Liver (tissue), 3 donors: ENCODE data around the gene PRKAR1B.

Source experiments
- EGR1 ChIP-seq, 2 donors: IDR thresholded peaks; 2 replicates each; pipeline ENCODE4 v1.6.1; 2016 to 2018; ENCODE audit warnings: antibody characterized with exemption in 2 of 2, low read depth in 2 of 2
- GABPA ChIP-seq, 2 donors: IDR thresholded peaks in 1 of 2; conservative IDR thresholded peaks in 1 of 2; 2 replicates each; pipeline ENCODE4 v1.6.1; 2016; ENCODE audit warnings: antibody characterized with exemption in 2 of 2, mild to moderate bottlenecking in 1 of 2, moderate library complexity in 1 of 2
- HNF4G ChIP-seq: IDR thresholded peaks from 2 replicates; pipeline ENCODE4 v1.6.1; 2016; ENCODE audit warnings: antibody characterized with exemption
- JUND ChIP-seq, 2 donors: IDR thresholded peaks; 2 replicates each; pipeline ENCODE4 v1.6.1; 2016; ENCODE audit warnings: antibody characterized with exemption in 2 of 2
- TF ChIP-seq, protein P1 (sequence below): fragments of 150-350 bp; IDR thresholded peaks from 2 replicates; pipeline ENCODE4 v1.5.1; 2017; ENCODE audit warnings: improper control_type of control experiment, low read depth, low read length; ENCODE audit not compliant: missing input control
- TF ChIP-seq, protein P2 (sequence below): IDR thresholded peaks from 2 replicates; pipeline ENCODE4 v1.6.1; 2016; ENCODE audit warnings: antibody characterized with exemption, mild to moderate bottlenecking
- donor health status: healthy.
- donor health status: healthy.

DNA sequence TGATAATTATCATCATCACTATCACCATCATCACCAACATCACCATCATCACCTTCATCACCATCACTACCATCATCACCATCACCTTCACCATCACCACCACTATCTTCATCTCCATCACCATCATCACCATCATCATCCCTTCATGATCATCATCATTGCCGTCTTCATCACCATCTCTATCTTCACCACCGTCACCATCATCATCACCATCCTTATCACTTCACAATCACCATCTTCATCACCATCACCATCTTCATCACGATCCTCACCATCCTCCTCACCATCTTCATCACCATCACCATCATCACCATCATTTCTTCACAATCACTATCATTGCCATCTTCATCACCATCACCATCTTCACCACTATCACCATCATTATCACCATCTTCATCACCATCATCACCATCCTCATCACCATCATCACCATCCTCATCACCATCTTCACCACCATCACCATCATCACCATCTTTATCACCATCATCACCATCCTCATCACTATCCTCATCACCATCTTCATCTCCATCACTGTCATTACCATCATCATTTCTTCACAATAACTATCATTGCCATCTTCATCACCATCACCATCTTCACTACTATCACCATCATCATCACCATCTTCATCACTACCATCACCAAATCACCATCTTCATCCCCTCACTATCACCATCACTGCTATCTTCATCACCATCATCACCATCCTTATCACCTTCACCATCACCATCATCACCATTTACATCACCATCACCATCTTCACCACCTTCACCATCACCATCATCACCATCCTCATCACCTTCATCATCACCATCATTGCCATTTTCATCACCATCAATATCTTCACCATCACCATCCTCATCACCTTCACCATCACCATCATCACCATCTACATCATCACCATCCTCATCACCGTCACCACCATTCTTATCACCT is 73.0 kb downstream of the PRKAR1B start:
- TF ChIP-seq, protein P1, sequence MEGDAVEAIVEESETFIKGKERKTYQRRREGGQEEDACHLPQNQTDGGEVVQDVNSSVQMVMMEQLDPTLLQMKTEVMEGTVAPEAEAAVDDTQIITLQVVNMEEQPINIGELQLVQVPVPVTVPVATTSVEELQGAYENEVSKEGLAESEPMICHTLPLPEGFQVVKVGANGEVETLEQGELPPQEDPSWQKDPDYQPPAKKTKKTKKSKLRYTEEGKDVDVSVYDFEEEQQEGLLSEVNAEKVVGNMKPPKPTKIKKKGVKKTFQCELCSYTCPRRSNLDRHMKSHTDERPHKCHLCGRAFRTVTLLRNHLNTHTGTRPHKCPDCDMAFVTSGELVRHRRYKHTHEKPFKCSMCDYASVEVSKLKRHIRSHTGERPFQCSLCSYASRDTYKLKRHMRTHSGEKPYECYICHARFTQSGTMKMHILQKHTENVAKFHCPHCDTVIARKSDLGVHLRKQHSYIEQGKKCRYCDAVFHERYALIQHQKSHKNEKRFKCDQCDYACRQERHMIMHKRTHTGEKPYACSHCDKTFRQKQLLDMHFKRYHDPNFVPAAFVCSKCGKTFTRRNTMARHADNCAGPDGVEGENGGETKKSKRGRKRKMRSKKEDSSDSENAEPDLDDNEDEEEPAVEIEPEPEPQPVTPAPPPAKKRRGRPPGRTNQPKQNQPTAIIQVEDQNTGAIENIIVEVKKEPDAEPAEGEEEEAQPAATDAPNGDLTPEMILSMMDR = no peak
- TF ChIP-seq, protein P2, sequence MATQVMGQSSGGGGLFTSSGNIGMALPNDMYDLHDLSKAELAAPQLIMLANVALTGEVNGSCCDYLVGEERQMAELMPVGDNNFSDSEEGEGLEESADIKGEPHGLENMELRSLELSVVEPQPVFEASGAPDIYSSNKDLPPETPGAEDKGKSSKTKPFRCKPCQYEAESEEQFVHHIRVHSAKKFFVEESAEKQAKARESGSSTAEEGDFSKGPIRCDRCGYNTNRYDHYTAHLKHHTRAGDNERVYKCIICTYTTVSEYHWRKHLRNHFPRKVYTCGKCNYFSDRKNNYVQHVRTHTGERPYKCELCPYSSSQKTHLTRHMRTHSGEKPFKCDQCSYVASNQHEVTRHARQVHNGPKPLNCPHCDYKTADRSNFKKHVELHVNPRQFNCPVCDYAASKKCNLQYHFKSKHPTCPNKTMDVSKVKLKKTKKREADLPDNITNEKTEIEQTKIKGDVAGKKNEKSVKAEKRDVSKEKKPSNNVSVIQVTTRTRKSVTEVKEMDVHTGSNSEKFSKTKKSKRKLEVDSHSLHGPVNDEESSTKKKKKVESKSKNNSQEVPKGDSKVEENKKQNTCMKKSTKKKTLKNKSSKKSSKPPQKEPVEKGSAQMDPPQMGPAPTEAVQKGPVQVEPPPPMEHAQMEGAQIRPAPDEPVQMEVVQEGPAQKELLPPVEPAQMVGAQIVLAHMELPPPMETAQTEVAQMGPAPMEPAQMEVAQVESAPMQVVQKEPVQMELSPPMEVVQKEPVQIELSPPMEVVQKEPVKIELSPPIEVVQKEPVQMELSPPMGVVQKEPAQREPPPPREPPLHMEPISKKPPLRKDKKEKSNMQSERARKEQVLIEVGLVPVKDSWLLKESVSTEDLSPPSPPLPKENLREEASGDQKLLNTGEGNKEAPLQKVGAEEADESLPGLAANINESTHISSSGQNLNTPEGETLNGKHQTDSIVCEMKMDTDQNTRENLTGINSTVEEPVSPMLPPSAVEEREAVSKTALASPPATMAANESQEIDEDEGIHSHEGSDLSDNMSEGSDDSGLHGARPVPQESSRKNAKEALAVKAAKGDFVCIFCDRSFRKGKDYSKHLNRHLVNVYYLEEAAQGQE = no peak
- no peak for TF ChIP-seq JUND (IDR thresholded peaks at IDR 0.05)
- no peak for TF ChIP-seq HNF4G
- TF ChIP-seq EGR1 (IDR thresholded peaks at IDR 0.05; ENCODE audit: low read depth in 2 of 2) = no peak
- TF ChIP-seq GABPA (IDR thresholded peaks at IDR 0.05 in 1 of 2, conservative IDR thresholded peaks at IDR 0.05 in 1 of 2) = no peak
